H1 (cell line): ENCODE measurements around the gene EFHB.
"Not testable (repeated sequence)": the region's sequence is repeated elsewhere in the genome, so short reads cannot be mapped to it uniquely, and the experiment has no call there.

ENCODE experiments used
- CREB1 ChIP-seq: IDR thresholded peaks from 2 replicates; pipeline ENCODE4 v1.6.1; 2012; ENCODE audit warnings: inconsistent platforms
- EP300 ChIP-seq, 2 experiments: IDR thresholded peaks; 1 replicate in 1 of 2; 2 replicates in 1 of 2; pipeline ENCODE4 v1.6.1; 2011 to 2012; ENCODE audit warnings: low read depth in 2 of 2, low read length in 2 of 2, mild to moderate bottlenecking in 2 of 2, borderline replicate concordance in 1 of 2, inconsistent platforms in 1 of 2, moderate library complexity in 1 of 2
- HDAC2 ChIP-seq, 2 experiments: fragments of 300-600 bp in 1 of 2; sonication (generic) in 1 of 2; IDR thresholded peaks; 2 replicates each; pipeline ENCODE4 v1.6.1; 2011 to 2012; ENCODE audit warnings: low read depth in 2 of 2, low read length in 2 of 2, mild to moderate bottlenecking in 2 of 2, moderate library complexity in 2 of 2, borderline replicate concordance in 1 of 2, inconsistent platforms in 1 of 2
- POLR2A ChIP-seq, 2 experiments: IDR thresholded peaks; 1 replicate in 1 of 2; 2 replicates in 1 of 2; pipeline ENCODE4 v1.6.1; 2011; ENCODE audit warnings: low read depth in 2 of 2, low read length in 2 of 2, mild to moderate bottlenecking in 2 of 2; ENCODE audit errors: control extremely low read depth in 1 of 2
- POLR2AphosphoS5 ChIP-seq: IDR thresholded peaks from 2 replicates; pipeline ENCODE4 v1.6.1; 2011; ENCODE audit warnings: low read depth, low read length
- RFX5 ChIP-seq: IDR thresholded peaks from 2 replicates; pipeline ENCODE4 v1.6.1; 2011; ENCODE audit warnings: low read depth, low read length, improper control_type of control experiment, borderline replicate concordance
- SIX5 ChIP-seq: IDR thresholded peaks from 2 replicates; pipeline ENCODE4 v1.6.1; 2011; ENCODE audit warnings: mild to moderate bottlenecking, low read depth, low read length
- SP2 ChIP-seq: IDR thresholded peaks from 2 replicates; pipeline ENCODE4 v1.6.1; 2012; ENCODE audit warnings: mild to moderate bottlenecking, low read length, inconsistent platforms
- TAF1 ChIP-seq: IDR thresholded peaks from 2 replicates; pipeline ENCODE4 v1.6.1; 2011; ENCODE audit warnings: mild to moderate bottlenecking, low read depth, low read length
- ZNF274 ChIP-seq: IDR thresholded peaks from 2 replicates; pipeline ENCODE4 v1.7.0; 2012; ENCODE audit warnings: low read length, borderline replicate concordance; ENCODE audit errors: extremely low read depth
- TF ChIP-seq, protein P1 (sequence below), 3 experiments: IDR thresholded peaks; 1 replicate in 2 of 3; 2 replicates in 1 of 3; pipeline versions ENCODE4 v1.5.1 to v1.6.1; 2011; ENCODE audit warnings: low read length in 3 of 3, mild to moderate bottlenecking in 3 of 3, inconsistent platforms in 2 of 3, low read depth in 1 of 3, moderate library complexity in 1 of 3; ENCODE audit not compliant: insufficient read depth in 1 of 3; ENCODE audit errors: control extremely low read depth in 1 of 3
- TF ChIP-seq, protein P2 (sequence below): IDR thresholded peaks from 2 replicates; pipeline ENCODE4 v1.6.1; 2011; ENCODE audit warnings: low read length, improper control_type of control experiment
- TF ChIP-seq, protein P3 (sequence below): fragments of 300-600 bp; sonication (generic); IDR thresholded peaks from 2 replicates; pipeline ENCODE4 v1.7.1; 2012; ENCODE audit warnings: low read length, moderate library complexity, mild to moderate bottlenecking, inconsistent platforms; ENCODE audit not compliant: insufficient replicate concordance

DNA sequence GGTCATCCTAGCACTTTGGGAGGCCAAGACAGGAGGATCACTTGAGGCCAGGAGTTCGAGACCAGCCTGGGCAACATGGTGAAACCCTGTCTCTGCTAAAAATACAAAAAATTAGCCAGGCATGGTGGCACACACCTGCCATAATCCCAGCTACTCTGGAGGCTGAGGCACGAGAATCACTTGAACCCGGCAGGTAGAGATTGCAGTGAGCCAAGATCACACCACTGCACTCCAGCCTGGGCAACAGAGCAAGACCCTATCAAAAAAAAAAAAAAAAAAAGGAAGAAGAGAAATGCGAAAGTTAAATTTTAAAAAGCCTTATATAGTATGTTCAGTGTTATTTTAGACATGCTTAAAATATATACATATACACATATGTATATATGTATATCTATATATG lies 46.9 kb downstream of the EFHB start:
- not testable (repeated sequence) for TF ChIP-seq HDAC2 (IDR thresholded peaks at IDR 0.05; ENCODE audit: borderline replicate concordance in 1 of 2, low read depth in 2 of 2, low read length in 2 of 2); EP300 (IDR thresholded peaks at IDR 0.05; ENCODE audit: borderline replicate concordance in 1 of 2, low read depth in 2 of 2, low read length in 2 of 2); POLR2A (IDR thresholded peaks at IDR 0.05; ENCODE audit: control extremely low read depth in 1 of 2, low read depth in 2 of 2, low read length in 2 of 2); CREB1; ZNF274; POLR2AphosphoS5; SP2; TAF1; RFX5; SIX5
- TF ChIP-seq, protein P1, sequence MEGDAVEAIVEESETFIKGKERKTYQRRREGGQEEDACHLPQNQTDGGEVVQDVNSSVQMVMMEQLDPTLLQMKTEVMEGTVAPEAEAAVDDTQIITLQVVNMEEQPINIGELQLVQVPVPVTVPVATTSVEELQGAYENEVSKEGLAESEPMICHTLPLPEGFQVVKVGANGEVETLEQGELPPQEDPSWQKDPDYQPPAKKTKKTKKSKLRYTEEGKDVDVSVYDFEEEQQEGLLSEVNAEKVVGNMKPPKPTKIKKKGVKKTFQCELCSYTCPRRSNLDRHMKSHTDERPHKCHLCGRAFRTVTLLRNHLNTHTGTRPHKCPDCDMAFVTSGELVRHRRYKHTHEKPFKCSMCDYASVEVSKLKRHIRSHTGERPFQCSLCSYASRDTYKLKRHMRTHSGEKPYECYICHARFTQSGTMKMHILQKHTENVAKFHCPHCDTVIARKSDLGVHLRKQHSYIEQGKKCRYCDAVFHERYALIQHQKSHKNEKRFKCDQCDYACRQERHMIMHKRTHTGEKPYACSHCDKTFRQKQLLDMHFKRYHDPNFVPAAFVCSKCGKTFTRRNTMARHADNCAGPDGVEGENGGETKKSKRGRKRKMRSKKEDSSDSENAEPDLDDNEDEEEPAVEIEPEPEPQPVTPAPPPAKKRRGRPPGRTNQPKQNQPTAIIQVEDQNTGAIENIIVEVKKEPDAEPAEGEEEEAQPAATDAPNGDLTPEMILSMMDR (IDR thresholded peaks at IDR 0.05; ENCODE audit: control extremely low read depth in 1 of 3, insufficient read depth in 1 of 3, low read depth in 1 of 3, low read length in 3 of 3) = not testable (repeated sequence)
- TF ChIP-seq, protein P2, sequence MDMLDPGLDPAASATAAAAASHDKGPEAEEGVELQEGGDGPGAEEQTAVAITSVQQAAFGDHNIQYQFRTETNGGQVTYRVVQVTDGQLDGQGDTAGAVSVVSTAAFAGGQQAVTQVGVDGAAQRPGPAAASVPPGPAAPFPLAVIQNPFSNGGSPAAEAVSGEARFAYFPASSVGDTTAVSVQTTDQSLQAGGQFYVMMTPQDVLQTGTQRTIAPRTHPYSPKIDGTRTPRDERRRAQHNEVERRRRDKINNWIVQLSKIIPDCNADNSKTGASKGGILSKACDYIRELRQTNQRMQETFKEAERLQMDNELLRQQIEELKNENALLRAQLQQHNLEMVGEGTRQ = not testable (repeated sequence)
- TF ChIP-seq, protein P3, sequence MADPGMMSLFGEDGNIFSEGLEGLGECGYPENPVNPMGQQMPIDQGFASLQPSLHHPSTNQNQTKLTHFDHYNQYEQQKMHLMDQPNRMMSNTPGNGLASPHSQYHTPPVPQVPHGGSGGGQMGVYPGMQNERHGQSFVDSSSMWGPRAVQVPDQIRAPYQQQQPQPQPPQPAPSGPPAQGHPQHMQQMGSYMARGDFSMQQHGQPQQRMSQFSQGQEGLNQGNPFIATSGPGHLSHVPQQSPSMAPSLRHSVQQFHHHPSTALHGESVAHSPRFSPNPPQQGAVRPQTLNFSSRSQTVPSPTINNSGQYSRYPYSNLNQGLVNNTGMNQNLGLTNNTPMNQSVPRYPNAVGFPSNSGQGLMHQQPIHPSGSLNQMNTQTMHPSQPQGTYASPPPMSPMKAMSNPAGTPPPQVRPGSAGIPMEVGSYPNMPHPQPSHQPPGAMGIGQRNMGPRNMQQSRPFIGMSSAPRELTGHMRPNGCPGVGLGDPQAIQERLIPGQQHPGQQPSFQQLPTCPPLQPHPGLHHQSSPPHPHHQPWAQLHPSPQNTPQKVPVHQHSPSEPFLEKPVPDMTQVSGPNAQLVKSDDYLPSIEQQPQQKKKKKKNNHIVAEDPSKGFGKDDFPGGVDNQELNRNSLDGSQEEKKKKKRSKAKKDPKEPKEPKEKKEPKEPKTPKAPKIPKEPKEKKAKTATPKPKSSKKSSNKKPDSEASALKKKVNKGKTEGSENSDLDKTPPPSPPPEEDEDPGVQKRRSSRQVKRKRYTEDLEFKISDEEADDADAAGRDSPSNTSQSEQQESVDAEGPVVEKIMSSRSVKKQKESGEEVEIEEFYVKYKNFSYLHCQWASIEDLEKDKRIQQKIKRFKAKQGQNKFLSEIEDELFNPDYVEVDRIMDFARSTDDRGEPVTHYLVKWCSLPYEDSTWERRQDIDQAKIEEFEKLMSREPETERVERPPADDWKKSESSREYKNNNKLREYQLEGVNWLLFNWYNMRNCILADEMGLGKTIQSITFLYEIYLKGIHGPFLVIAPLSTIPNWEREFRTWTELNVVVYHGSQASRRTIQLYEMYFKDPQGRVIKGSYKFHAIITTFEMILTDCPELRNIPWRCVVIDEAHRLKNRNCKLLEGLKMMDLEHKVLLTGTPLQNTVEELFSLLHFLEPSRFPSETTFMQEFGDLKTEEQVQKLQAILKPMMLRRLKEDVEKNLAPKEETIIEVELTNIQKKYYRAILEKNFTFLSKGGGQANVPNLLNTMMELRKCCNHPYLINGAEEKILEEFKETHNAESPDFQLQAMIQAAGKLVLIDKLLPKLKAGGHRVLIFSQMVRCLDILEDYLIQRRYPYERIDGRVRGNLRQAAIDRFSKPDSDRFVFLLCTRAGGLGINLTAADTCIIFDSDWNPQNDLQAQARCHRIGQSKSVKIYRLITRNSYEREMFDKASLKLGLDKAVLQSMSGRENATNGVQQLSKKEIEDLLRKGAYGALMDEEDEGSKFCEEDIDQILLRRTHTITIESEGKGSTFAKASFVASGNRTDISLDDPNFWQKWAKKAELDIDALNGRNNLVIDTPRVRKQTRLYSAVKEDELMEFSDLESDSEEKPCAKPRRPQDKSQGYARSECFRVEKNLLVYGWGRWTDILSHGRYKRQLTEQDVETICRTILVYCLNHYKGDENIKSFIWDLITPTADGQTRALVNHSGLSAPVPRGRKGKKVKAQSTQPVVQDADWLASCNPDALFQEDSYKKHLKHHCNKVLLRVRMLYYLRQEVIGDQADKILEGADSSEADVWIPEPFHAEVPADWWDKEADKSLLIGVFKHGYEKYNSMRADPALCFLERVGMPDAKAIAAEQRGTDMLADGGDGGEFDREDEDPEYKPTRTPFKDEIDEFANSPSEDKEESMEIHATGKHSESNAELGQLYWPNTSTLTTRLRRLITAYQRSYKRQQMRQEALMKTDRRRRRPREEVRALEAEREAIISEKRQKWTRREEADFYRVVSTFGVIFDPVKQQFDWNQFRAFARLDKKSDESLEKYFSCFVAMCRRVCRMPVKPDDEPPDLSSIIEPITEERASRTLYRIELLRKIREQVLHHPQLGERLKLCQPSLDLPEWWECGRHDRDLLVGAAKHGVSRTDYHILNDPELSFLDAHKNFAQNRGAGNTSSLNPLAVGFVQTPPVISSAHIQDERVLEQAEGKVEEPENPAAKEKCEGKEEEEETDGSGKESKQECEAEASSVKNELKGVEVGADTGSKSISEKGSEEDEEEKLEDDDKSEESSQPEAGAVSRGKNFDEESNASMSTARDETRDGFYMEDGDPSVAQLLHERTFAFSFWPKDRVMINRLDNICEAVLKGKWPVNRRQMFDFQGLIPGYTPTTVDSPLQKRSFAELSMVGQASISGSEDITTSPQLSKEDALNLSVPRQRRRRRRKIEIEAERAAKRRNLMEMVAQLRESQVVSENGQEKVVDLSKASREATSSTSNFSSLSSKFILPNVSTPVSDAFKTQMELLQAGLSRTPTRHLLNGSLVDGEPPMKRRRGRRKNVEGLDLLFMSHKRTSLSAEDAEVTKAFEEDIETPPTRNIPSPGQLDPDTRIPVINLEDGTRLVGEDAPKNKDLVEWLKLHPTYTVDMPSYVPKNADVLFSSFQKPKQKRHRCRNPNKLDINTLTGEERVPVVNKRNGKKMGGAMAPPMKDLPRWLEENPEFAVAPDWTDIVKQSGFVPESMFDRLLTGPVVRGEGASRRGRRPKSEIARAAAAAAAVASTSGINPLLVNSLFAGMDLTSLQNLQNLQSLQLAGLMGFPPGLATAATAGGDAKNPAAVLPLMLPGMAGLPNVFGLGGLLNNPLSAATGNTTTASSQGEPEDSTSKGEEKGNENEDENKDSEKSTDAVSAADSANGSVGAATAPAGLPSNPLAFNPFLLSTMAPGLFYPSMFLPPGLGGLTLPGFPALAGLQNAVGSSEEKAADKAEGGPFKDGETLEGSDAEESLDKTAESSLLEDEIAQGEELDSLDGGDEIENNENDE = not testable (repeated sequence)
